NCI-H2196 (cell line): ENCODE data around the gene TP53I13.

Experiments used
- DNase-seq: peaks from one replicate; lab custom pipeline; 2025; ENCODE audit not compliant: unreplicated experiment; lab: John Stamatoyannopoulos, UW

The TP53I13 gene

GRCh38 chr17:29579866-29580771 is 11.6 kb downstream of the TP53I13 start:
- peak; percentile 66 for DNase-seq

- no peak for DNase-seq
Observed at GRCh38 chr17:29581583-29582253, 13.2 kb downstream of the TP53I13 start.

GRCh38 chr17:29582254-29582765 is 13.8 kb downstream of the TP53I13 start:
- DNase-seq, result no peak

DNA sequence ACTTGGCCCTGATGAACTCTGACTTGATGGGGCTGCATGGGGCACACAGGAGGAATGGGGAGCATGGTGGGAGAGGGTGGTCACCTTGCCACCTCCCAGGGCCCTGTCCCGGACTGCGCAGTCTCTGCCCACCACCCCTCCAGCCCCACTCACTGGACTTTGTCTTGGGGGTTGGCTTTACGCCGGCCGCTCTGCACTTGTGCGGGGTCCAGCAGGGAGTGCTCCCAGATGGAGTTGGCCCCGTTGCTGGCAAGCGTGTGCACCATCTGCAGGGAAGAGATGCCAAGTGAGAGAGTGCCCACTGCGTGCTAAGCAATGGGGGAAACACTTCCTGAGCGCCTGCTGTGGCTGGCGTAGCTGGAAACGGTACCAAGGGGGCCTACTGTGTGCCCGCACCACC is 14.3 kb downstream of the TP53I13 start:
- no peak for DNase-seq

- DNase-seq, result no peak
Observed at GRCh38 chr17:29583324-29584248, 15.1 kb downstream of the TP53I13 start.

DNA sequence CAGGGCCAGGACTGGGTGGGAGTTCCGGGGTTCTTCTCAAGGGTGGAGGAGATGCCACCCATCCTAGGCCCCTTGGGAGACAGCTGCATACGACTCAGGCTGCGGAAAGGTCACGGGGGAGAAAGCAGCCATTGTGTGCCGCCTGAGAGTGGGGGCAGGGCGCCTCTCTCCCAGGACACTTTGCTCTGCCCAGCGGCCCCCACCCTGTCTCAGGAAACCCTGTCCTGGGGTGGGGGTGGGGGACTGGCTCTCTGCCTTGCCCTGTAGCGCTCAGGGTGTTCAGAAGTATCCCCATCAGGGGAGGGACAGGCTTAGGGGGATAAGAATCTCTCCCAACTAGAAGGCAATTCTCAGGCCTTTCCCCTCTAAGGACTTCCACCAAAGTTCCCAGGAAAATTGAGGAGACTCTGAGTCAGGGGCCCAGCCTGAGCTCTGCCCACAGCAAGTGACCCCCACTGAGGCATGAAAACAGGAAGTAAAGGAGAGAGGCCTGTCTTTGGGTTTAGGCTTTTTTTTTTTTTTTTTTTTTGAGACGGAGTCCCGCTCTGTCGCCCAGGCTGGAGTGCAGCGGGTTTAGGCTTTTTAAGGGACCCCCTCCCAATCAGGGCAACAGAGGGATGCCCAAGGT is 16.1 kb downstream of the TP53I13 start:
- DNase-seq, result no peak

GRCh38 chr17:29585080-29585751 is 16.7 kb downstream of the TP53I13 start:
- DNase-seq, result no peak

- no peak for DNase-seq
Observed at GRCh38 chr17:29586676-29587469, 18.4 kb downstream of the TP53I13 start.

- no peak for DNase-seq
Observed at GRCh38 chr17:29587591-29587990, 19.1 kb downstream of the TP53I13 start.

- DNase-seq, result no peak
Observed at GRCh38 chr17:29588017-29588561, 19.6 kb downstream of the TP53I13 start.

DNA sequence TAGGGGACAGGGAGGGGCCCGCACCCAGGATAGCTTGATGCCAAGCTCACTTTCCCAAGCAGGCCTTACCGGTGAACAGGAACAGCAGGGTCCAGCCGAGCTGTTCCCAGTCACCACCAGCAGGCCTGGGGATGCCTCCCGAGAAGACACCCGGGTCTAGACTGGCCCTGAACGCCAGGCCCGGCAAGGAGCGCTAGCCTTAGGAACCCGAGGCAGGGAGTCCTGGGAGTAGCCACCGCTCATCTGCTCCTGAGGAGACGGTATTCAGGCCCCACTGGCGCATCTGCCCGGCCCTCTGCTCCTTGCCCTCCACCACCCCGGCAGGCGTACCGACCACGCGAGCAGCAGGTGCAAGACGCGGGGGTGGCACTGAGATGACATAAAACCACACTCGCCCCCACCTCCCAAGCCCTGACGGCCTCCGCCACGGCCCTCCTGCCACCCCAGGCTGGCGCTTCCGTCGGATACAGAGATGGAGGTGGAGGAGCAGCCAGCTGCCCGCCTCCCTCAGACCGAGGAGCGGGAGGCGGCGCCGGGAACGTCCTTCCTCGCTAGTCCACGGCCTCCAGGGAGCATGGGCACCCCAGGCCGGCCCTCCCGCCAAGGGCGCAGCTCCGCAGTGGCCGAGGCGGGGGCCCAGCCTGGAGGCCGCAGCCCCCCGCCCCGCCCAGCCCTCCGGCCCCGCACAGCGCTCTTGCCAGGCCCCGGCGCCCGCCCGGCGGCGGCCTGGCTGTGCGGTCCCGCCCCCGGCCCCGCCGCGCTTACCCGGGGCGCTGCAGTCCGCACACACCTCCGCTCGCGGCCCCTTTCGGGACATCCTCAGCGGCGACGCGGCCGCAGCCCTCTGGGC is 20.3 kb downstream of the TP53I13 start:
- DNase-seq, result no peak

DNA sequence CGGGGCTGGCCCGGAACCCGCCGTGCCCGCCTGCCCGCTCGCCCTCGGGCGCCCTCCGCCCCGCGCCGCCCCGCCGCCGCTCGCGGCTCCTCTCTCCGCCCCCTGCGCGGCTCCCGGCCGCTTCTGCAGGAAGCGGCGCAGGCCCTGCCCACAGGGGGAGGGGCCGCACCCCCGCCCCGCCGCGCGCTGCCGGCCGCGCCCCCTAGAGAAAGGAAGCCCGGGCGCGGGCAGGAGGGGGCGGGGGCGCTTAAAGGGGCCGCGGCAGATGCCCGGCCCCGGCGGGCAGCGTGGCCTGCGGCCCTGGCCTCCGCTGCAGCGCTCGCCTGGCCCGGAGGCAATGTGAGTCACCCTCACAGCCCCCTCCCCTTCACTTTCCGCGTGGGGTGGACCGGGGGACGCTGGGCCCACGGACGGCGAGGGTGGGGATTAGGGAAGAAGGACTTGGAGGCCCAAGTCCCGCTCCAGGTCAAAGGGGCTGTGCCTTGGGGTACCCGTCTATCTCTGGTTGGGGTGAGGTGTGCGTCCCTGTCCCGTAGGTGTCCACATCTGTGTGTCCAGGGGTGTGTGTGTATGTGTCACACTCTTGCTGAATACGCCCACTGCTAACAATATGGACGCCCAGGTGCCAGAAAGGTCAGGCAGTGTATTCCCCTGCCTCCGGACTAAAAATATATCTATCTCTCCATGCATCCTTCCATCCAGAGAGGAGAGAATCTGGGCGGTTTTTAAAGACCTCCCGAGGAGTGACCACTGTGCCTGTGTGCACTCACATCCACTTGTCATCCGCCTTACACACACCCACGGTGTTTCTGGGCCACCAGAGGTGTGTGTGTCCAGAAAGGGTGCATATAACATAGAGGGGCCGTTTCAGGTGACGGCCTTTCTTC is 21.3 kb downstream of the TP53I13 start, which contains the start of gene GIT1:
Gene GIT1 (minus strand): TSS at position 125 of the 887 bp plus-strand sequence. CDS start 270 bp downstream, outside the sequence.
- peak; percentile 73 for DNase-seq

DNA sequence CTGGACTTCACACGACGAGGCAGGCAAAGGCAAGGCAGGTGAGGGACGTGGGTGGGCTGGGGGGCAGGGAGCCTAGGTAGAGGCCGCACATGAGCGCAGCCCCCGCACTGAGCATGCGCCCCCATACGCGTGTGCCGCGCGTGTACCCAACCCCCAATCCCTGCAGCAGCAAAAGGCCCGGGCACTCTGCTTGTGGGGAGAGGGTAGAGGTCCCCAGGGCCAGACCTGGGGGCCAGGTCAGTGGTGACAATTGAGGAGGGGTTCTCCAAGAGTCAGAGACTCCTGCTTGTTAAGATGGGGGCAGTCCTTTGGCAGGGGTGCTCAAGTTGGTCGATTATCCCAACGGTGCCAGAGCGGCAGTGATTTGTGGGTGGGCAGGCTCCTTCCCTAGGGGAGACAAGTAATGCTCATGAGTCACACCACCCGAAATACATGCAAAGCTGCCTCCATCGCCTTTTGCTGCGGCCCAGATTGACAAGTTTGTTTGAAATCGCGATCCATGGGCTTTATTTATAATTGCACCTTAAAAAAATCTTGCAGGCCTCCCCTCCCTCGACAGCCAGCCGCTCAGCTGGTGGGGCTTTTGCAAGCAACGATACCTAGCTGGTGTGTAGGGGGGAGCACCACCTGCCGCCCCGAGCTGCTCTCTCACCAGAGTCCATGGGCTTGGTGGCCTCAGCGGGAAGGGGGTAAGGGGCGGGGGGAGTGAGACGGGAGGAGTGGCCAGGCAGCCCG is 22.1 kb downstream of the TP53I13 start:
- no peak for DNase-seq

DNA sequence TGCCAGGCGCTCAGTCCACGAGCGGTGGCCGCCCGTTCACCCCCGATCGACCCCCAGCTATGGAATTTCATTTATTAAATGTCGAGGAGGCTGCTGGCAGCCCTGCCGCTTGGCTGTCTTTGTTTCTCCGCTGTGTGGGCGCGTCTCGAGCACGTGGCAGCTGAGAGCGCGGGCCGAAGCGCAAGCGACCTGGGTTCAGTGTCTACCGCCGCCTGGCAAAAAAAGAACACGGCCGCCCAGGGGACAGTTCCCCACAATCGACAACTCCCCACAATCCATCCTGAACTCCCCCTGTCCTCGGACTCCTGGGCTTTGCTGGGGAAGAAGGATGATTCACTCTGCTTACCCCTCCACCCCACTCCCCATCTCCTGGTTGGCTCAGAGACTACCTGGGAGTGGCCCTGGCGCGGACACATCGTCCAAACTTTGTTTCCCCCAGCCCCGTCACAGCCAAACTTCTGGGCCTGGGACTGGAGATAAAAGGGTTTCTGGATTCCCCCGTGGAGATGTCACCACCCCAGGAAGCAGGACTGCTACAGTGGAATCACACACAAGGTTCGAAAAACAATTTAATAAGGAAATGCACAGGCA is 22.7 kb downstream of the TP53I13 start:
- peak; percentile 57 for DNase-seq

DNA sequence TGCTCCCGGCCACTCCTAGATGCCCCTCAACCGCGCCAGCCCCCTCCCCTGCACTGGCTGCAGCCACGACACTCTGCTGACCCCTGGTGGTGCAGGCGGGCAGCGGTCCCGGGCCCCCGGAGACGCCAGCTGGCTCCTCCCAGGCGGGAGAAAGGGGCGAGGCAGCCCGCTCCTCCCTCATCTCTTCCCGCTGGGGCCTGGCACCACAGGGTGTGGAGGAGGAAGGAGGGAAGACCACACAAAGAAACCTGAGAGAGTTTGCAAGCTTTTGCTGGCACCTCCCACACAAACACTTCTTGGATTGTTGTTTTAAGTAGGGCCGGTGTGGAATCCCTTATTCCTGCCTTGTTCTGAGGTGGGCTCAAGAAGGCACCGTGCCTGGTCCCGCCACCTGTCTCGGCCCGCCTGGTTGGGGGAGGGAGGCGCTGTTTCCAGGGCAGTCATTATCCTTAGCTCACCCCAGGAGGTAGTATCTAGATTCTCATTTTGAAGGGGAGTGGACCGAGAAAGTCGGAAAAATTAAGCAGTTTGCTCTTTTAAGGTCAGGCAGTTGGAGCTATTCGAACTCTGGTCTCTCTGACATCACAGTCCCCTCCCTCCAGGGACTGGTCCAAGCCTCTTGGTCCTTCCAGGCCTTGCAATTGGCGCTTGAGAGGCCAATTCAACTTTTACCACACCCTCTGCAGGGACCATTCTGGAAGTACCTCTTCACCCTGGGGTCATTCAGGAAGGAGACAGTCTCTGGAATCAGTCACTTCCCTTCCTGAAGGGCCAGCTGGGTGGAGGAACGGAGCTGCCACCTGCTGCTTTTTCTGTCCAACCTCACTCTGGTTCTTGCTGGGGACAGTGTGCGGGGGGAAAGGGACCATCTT is 23.5 kb downstream of the TP53I13 start:
- peak; percentile 77 for DNase-seq
